ENCODE data around the gene TRAK2.

The TRAK2 gene

GRCh38 chr2:201408931-201409330 is 42.3 kb downstream of the TRAK2 start:
- no peak overlapping the region for H3K4me3 ChIP-seq (ENCODE audit: low read depth, low read length, poor library complexity, severe bottlenecking)
- H3K27me3 ChIP-seq (ENCODE audit: insufficient read depth, low read length), result no peaks in the 10 kb centered on the region
- H2AFZ ChIP-seq (ENCODE audit: low read length), result no peak overlapping the region
- no peak overlapping the region for H3K9ac ChIP-seq (ENCODE audit: low read length)
- no peaks in the 10 kb centered on the region for H3K9me2 ChIP-seq (ENCODE audit: low read depth, low read length)
- no peak overlapping the region for H3K4me2 ChIP-seq (ENCODE audit: low read length)
- H3K27ac ChIP-seq (ENCODE audit: low read depth, low read length, poor library complexity, severe bottlenecking), result no peak overlapping the region
- peaks cover 2% of the 10 kb centered on the region for H3K4me1 ChIP-seq (ENCODE audit: insufficient read depth, low read length, severe bottlenecking)
- no peaks in the 10 kb centered on the region for H3F3A ChIP-seq (ENCODE audit: insufficient read depth, low read length)
- no peaks in the 10 kb centered on the region for H4K20me1 ChIP-seq (ENCODE audit: insufficient read depth, low read length)
- H3K9me3 ChIP-seq (ENCODE audit: low read length), result no peaks in the 10 kb centered on the region
- H3K79me2 ChIP-seq (ENCODE audit: insufficient read depth, low read length), result no peaks in the 10 kb centered on the region
- no peaks in the 10 kb centered on the region for H3K36me3 ChIP-seq (ENCODE audit: insufficient read depth, low read length)
- no peak for TF ChIP-seq EZH2 (IDR thresholded peaks at IDR 0.05; ENCODE audit: borderline replicate concordance, low read length)
- TF ChIP-seq, protein P1, sequence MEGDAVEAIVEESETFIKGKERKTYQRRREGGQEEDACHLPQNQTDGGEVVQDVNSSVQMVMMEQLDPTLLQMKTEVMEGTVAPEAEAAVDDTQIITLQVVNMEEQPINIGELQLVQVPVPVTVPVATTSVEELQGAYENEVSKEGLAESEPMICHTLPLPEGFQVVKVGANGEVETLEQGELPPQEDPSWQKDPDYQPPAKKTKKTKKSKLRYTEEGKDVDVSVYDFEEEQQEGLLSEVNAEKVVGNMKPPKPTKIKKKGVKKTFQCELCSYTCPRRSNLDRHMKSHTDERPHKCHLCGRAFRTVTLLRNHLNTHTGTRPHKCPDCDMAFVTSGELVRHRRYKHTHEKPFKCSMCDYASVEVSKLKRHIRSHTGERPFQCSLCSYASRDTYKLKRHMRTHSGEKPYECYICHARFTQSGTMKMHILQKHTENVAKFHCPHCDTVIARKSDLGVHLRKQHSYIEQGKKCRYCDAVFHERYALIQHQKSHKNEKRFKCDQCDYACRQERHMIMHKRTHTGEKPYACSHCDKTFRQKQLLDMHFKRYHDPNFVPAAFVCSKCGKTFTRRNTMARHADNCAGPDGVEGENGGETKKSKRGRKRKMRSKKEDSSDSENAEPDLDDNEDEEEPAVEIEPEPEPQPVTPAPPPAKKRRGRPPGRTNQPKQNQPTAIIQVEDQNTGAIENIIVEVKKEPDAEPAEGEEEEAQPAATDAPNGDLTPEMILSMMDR (IDR thresholded peaks at IDR 0.05; ENCODE audit: low read length), result no peak

GRCh38 chr2:201407265-201407664 is 44.0 kb downstream of the TRAK2 start:
- Histone ChIP-seq H3K36me3 (ENCODE audit: insufficient read depth, low read length) (no peaks in the 10 kb centered on the region), H4K20me1 (ENCODE audit: insufficient read depth, low read length) (no peaks in the 10 kb centered on the region), H3K9me2 (ENCODE audit: low read depth, low read length) (no peaks in the 10 kb centered on the region), H3K27ac (ENCODE audit: low read depth, low read length, poor library complexity, severe bottlenecking) (no peak overlapping the region), H3K9ac (ENCODE audit: low read length) (no peak overlapping the region), H3K9me3 (ENCODE audit: low read length) (no peaks in the 10 kb centered on the region), H3K4me1 (ENCODE audit: insufficient read depth, low read length, severe bottlenecking) (no peaks in the 10 kb centered on the region), H3K4me3 (ENCODE audit: low read depth, low read length, poor library complexity, severe bottlenecking) (no peak overlapping the region), H3K4me2 (ENCODE audit: low read length) (no peak overlapping the region), H3K79me2 (ENCODE audit: insufficient read depth, low read length) (no peaks in the 10 kb centered on the region), H3K27me3 (ENCODE audit: insufficient read depth, low read length) (no peaks in the 10 kb centered on the region), H3F3A (ENCODE audit: insufficient read depth, low read length) (no peaks in the 10 kb centered on the region), H2AFZ (ENCODE audit: low read length) (no peak overlapping the region)
- TF ChIP-seq, protein P1 (IDR thresholded peaks at IDR 0.05; ENCODE audit: low read length), result no peak
- TF ChIP-seq EZH2 (IDR thresholded peaks at IDR 0.05; ENCODE audit: borderline replicate concordance, low read length), result no peak

DNA sequence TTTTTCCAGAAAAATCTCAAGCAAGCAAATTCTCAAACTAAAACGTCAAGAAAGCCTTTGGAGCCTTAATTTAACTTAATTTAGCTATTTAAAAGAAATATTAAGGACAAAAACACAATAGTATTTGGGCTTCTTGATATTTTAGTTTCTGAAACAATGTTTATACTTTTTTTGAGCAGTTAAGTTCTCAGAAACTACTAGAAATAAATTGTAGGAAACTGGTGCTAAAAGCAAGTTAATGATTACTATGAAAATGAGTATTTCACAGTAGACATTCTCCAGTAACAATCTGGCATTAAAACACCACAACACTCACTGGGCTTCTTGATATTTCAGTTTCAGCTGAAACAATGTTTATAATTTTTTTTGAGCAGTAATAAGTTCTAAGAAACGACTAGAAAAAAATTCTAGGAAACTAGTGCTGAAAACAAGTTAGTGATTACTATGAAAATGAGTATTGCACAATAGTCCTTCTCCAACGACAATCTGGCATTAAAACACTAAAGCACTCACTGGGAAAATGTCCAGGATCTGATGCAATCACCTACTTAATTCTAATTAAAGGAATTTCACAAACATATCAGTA is 45.1 kb downstream of the TRAK2 start:
- Histone ChIP-seq H3K79me2 (ENCODE audit: insufficient read depth, low read length) (no peaks in the 10 kb centered on the region), H4K20me1 (ENCODE audit: insufficient read depth, low read length) (no peaks in the 10 kb centered on the region), H3K9ac (ENCODE audit: low read length) (no peak overlapping the region), H3K36me3 (ENCODE audit: insufficient read depth, low read length) (no peaks in the 10 kb centered on the region), H3K4me2 (ENCODE audit: low read length) (no peak overlapping the region), H3K27me3 (ENCODE audit: insufficient read depth, low read length) (no peaks in the 10 kb centered on the region), H3K9me2 (ENCODE audit: low read depth, low read length) (no peaks in the 10 kb centered on the region), H3K4me1 (ENCODE audit: insufficient read depth, low read length, severe bottlenecking) (no peaks in the 10 kb centered on the region), H3K27ac (ENCODE audit: low read depth, low read length, poor library complexity, severe bottlenecking) (no peak overlapping the region), H2AFZ (ENCODE audit: low read length) (no peak overlapping the region), H3K4me3 (ENCODE audit: low read depth, low read length, poor library complexity, severe bottlenecking) (no peak overlapping the region), H3F3A (ENCODE audit: insufficient read depth, low read length) (no peaks in the 10 kb centered on the region), H3K9me3 (ENCODE audit: low read length) (no peaks in the 10 kb centered on the region)
- TF ChIP-seq, protein P1 (IDR thresholded peaks at IDR 0.05; ENCODE audit: low read length), result no peak
- TF ChIP-seq EZH2 (IDR thresholded peaks at IDR 0.05; ENCODE audit: borderline replicate concordance, low read length), result no peak

All from OCI-LY1 (cell line).